H1 (cell line): ENCODE measurements around the gene PES1. TPM values are rescaled to one million over a fixed set of nuclear protein-coding genes. Genes with fewer than 3 reads are reported as not detected.

Experiments used
- BACH1 ChIP-seq: IDR thresholded peaks from 2 replicates; pipeline ENCODE4 v1.6.1; 2012; ENCODE audit warnings: low read length, improper control_type of control experiment
- BCL11A ChIP-seq, 2 experiments: IDR thresholded peaks; one replicate each; pipeline ENCODE4 v1.6.1; 2011; ENCODE audit warnings: low read depth in 2 of 2, low read length in 2 of 2, mild to moderate bottlenecking in 2 of 2
- CREB1 ChIP-seq: IDR thresholded peaks from 2 replicates; pipeline ENCODE4 v1.6.1; 2012; ENCODE audit warnings: inconsistent platforms
- MAFK ChIP-seq: IDR thresholded peaks from 2 replicates; pipeline ENCODE4 v1.6.1; 2012; ENCODE audit warnings: low read depth, mild to moderate bottlenecking, improper control_type of control experiment, low read length
- SAP30 ChIP-seq: fragments of 300-600 bp; sonication (generic); IDR thresholded peaks from 2 replicates; pipeline ENCODE4 v1.7.1; 2012; ENCODE audit warnings: low read length, moderate library complexity, mild to moderate bottlenecking, inconsistent platforms; ENCODE audit not compliant: insufficient read depth, insufficient replicate concordance
- SIN3A ChIP-seq, 2 experiments: IDR thresholded peaks in 1 of 2; conservative IDR thresholded peaks in 1 of 2; 2 replicates each; pipeline ENCODE4 v1.6.1; 2011 to 2012; ENCODE audit warnings: low read length in 2 of 2, improper control_type of control experiment in 1 of 2, low read depth in 1 of 2, mild to moderate bottlenecking in 1 of 2
- SUZ12 ChIP-seq: fragments of 200-600 bp; sonication (generic); IDR thresholded peaks from 2 replicates; pipeline ENCODE4 v1.6.1; 2012; ENCODE audit warnings: mild to moderate bottlenecking, inconsistent platforms, low read length, moderate library complexity, mixed read lengths
- YY1 ChIP-seq: IDR thresholded peaks from 2 replicates; pipeline ENCODE4 v1.6.1; 2011; ENCODE audit warnings: low read depth, mild to moderate bottlenecking, low read length
- polyA plus RNA-seq, 7 experiments: library from polyadenylated mRNA; depleted of rRNA in 3 of 7; stranded (reverse) in 5 of 7; unstranded in 2 of 7; fragments of >200 nt in 5 of 7; fragments of 200-250 nt in 2 of 7; gene quantifications; 1 replicate in 5 of 7; 2 replicates in 1 of 7; 4 replicates in 1 of 7; pipeline versions ENCODE4 v1.2.1 to v1.2.3, GENCODE V29; 2011 to 2013; ENCODE audit warnings: missing spikeins in 2 of 7, mixed read lengths in 2 of 7
- total RNA-seq: library from RNA; stranded (reverse); fragmentation: NEBNext Ultra II Directional; extraction: Animal tissue kit (Norgen Biotek cat#: 25700); gene quantifications from 2 replicates; pipeline ENCODE4 v1.2.1, GENCODE V29; 2021
- TF ChIP-seq, protein P1 (sequence below): IDR thresholded peaks from 2 replicates; pipeline ENCODE4 v1.6.1; 2012; ENCODE audit warnings: inconsistent platforms
- TF ChIP-seq, protein P2 (sequence below): IDR thresholded peaks from 2 replicates; pipeline ENCODE4 v1.6.1; 2011; ENCODE audit warnings: low read length, improper control_type of control experiment
- TF ChIP-seq, protein P3 (sequence below): IDR thresholded peaks from 2 replicates; pipeline ENCODE4 v1.6.1; 2012; ENCODE audit warnings: inconsistent platforms

Gene PES1
- total and polyA plus RNA-seq, 2 of the 8 experiments (the other 6 are each of a cell fraction or from before 2014, with no cell fraction given): 121 to 191 TPM

DNA sequence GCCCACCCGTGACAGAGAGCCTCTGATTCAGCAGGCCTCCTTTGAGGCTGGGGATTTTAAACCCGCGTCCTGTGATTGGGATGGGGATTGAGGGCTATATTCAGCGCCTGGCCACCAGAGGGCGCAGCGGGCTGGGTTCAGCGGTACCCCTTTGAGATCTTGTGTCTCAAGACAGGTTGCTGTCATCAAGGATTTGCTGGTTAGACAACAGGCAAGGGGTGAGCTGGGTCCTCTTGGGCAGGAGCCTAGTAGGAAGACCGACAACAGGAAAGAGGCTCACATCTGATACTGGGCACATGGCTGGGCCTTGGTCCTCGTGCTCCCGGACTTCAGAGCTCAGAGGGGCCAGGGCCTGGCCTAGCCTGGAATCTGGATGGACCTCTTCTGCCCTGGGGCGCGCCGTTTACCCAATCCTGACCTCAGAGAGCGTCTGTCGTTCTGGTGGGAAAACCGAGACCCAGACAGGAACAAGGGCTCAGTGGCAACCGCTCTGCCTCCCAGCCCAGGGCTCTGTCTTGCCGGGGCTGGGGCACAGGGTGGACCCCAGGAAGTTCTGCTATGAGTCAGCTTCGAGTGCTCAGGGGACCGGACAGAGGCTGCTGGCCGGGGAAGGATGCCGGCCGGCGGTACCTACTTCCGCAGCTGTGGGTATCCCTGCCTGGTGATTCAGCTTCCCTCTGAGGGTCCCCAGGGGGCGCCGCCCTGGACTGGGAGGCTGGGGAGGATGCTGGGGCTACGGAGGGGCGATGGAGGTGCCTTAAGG is 42.9 kb upstream of the PES1 start (continued):
- TF ChIP-seq, protein P1, sequence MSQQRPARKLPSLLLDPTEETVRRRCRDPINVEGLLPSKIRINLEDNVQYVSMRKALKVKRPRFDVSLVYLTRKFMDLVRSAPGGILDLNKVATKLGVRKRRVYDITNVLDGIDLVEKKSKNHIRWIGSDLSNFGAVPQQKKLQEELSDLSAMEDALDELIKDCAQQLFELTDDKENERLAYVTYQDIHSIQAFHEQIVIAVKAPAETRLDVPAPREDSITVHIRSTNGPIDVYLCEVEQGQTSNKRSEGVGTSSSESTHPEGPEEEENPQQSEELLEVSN: peak; percentile 45; the same call in 1 of the 2 replicates
- peak; percentile 33; the same call in 1 of the 2 replicates for TF ChIP-seq SUZ12
- TF ChIP-seq YY1: 0 out of 2 replicates have a peak, but pooled peaks have one; percentile 32
- TF ChIP-seq, protein P2, sequence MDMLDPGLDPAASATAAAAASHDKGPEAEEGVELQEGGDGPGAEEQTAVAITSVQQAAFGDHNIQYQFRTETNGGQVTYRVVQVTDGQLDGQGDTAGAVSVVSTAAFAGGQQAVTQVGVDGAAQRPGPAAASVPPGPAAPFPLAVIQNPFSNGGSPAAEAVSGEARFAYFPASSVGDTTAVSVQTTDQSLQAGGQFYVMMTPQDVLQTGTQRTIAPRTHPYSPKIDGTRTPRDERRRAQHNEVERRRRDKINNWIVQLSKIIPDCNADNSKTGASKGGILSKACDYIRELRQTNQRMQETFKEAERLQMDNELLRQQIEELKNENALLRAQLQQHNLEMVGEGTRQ: peak; percentile 31; the same call in 1 of the 2 replicates
- TF ChIP-seq, protein P3, sequence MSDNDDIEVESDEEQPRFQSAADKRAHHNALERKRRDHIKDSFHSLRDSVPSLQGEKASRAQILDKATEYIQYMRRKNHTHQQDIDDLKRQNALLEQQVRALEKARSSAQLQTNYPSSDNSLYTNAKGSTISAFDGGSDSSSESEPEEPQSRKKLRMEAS: 0 out of 2 replicates have a peak, but pooled peaks have one; percentile 48
- peak; percentile 90 for TF ChIP-seq BACH1
- TF ChIP-seq SAP30: no peak
- 0 out of 2 replicates have a peak, but pooled peaks have one; percentile 38 for TF ChIP-seq CREB1
- TF ChIP-seq SIN3A (conservative IDR thresholded peaks at IDR 0.05 in 1 of 2, IDR thresholded peaks at IDR 0.05 in 1 of 2; ENCODE audit: low read depth in 1 of 2, low read length in 2 of 2): peak; percentile 72 to 94; a peak in 2 of 4 replicates
- TF ChIP-seq BCL11A (IDR thresholded peaks at IDR 0.05; ENCODE audit: low read depth in 2 of 2, low read length in 2 of 2): no peak
- no peak for TF ChIP-seq MAFK
